ENCODE data around the gene MMP24.
"Not testable (repeated sequence)": the region's sequence is repeated elsewhere in the genome, so short reads cannot be mapped to it uniquely, and the experiment has no call there.

The MMP24 gene

GRCh38 chr20:35252037-35252461 lies 25.6 kb downstream of the MMP24 start:
- in situ Hi-C loops (cut with MboI; ENCODE audit: low pct_unique_long_range_greater_than_20kb, low sequenced_read_pairs): loop anchor here (25.0 kb wide), 1 partner anchor 415 kb away; the partner anchor contains the start of gene NCOA6
- DNase-seq: no peak

DNA sequence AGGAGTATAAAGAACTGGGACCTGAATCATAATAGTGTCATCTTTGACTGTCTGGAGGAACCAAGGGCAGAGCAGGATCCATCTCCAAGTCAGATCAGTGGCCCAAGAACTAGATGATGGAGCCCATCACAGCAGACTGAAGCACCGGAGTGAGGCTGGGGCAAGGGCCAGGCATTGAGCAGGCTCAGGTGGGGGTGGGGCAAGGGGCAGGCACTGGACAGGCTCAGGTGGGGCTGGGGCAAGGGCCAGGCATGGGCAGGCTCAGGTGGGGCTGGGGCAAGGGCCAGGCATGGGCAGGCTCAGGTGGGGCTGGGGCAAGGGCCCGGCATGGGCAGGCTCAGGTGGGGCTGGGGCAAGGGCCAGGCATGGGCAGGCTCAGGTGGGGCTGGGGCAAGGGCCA lies 26.1 kb downstream of the MMP24 start:
- in situ Hi-C loops (cut with MboI; ENCODE audit: low pct_unique_long_range_greater_than_20kb, low sequenced_read_pairs): loop anchor here (25.0 kb wide), 1 partner anchor 415 kb away; the partner anchor contains the start of gene NCOA6
- DNase-seq: not testable (repeated sequence)

- no peak for DNase-seq
- in situ Hi-C loops (cut with MboI; ENCODE audit: low pct_unique_long_range_greater_than_20kb, low sequenced_read_pairs): loop anchor here (25.0 kb wide), 1 partner anchor 416 kb away; the partner anchor contains the start of gene NCOA6
Measured at GRCh38 chr20:35253010-35253409, 26.5 kb downstream of the MMP24 start.

DNA sequence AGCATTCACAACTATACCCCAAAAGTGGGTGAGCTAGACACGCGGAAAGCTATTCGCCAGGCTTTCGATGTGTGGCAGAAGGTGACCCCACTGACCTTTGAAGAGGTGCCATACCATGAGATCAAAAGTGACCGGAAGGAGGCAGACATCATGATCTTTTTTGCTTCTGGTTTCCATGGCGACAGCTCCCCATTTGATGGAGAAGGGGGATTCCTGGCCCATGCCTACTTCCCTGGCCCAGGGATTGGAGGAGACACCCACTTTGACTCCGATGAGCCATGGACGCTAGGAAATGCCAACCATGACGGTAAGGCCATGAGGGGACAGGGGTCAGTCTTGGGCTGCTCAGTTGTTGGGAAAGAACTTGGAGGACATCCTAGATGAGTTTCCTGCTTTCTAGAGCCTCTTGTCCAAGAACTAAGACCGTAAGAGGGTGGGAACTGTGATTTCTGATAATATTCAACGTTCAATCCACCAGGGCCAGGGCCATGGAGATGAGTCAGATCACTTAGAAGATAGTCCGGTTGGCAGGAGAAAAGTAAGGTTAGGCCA lies 28.0 kb downstream of the MMP24 start:
- in situ Hi-C loops (cut with MboI; ENCODE audit: low pct_unique_long_range_greater_than_20kb, low sequenced_read_pairs): loop anchor here (25.0 kb wide), 1 partner anchor 417 kb away; the partner anchor contains the start of gene NCOA6
- DNase-seq: no peak

DNA sequence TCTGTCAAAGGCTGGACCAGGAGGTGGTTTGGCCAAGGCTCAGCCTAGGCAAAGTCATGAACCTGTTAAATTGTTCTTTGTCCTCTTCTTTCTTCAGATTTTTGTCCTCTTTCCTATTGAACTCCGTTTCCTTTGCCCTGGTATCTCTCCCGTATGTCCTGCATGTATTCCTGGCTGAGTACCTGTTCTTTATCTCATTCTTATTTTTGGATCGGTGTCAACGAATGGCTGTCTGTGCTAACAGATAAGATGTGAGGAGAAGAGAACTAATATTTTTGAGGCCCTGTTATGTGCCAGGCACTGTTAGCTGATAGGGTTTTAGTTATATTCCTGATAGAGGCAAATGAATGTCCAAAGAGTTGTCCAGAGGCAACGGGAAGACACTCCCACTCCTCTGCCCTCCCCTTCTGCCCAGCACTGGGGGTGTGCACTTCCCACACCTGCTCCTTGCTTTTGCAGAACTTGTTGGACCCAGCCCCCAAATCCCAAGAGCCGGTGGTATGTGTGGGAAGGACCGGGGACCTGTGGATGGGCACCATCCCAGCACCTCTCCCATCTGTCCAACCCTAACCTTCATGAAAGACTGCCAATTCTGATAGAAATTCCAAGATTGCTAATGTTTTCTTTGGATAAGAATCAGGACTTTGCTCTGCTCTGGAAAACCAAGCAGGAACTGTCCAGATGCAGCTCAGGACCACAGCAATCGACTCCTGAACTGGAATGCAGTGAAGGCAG lies 30.9 kb downstream of the MMP24 start:
- in situ Hi-C loops (cut with MboI; ENCODE audit: low pct_unique_long_range_greater_than_20kb, low sequenced_read_pairs): loop anchor here (25.0 kb wide), 1 partner anchor 420 kb away; the partner anchor contains the start of gene NCOA6

DNA sequence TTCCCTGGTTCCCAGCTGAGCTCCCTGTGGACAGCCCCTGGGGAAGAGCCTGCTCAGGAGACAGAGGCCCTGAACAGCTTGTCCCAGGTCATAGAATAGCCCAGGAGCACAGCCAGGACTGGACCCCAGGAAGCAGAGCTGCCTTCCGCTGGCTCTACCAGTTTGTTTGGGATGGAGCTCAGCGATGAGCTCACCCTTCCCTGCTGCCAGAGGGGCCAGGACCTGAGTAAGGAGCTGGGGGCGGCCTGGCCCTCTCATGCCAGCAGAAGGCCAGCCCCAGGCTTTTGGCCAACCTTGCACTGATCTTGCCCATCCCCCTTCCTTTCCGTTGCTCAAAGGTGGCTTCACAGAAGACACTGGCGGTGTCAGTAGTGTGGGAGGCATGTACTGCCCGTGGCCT lies 33.9 kb downstream of the MMP24 start:
- in situ Hi-C loops (cut with MboI; ENCODE audit: low pct_unique_long_range_greater_than_20kb, low sequenced_read_pairs): loop anchor here (25.0 kb wide), 1 partner anchor 423 kb away; the partner anchor contains the start of gene NCOA6

More for the DNA sequence above, 30.9 kb downstream of the MMP24 start:
- no peak for DNase-seq

DNA sequence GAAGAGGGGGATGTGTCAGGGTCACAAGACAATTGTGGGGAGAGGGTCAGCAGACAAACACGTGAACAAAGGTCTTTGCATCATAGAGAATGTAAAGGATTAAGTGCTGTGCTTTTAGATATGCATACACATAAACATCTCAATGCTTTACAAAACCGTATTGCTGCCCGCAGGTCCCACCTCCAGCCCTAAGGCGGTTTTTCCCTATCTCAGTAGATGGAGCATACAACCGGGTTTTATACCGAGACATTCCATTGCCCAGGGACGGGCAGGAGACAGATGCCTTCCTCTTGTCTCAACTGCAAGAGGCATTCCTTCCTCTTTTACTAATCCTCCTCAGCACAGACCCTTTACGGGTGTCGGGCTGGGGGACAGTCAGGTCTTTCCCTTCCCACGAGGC lies 35.8 kb downstream of the MMP24 start:
- DNase-seq: not testable (repeated sequence)
- in situ Hi-C loops (cut with MboI; ENCODE audit: low pct_unique_long_range_greater_than_20kb, low sequenced_read_pairs): loop anchor here (25.0 kb wide), 1 partner anchor 425 kb away; the partner anchor contains the start of gene NCOA6

More for the DNA sequence above, 33.9 kb downstream of the MMP24 start:
- DNase-seq: no peak

GRCh38 chr20:35262731-35263531 lies 36.4 kb downstream of the MMP24 start:
- in situ Hi-C loops (cut with MboI; ENCODE audit: low pct_unique_long_range_greater_than_20kb, low sequenced_read_pairs): loop anchor here (25.0 kb wide), 1 partner anchor 426 kb away; the partner anchor contains the start of gene NCOA6
- DNase-seq: not testable (repeated sequence)

GRCh38 chr20:35263532-35264341 lies 37.2 kb downstream of the MMP24 start:
- in situ Hi-C loops (cut with MboI; ENCODE audit: low pct_unique_long_range_greater_than_20kb, low sequenced_read_pairs): loop anchor here (25.0 kb wide), 1 partner anchor 426 kb away; the partner anchor contains the start of gene NCOA6
- no peak for DNase-seq

GRCh38 chr20:35264755-35265154 lies 38.3 kb downstream of the MMP24 start:
- in situ Hi-C loops (cut with MboI; ENCODE audit: low pct_unique_long_range_greater_than_20kb, low sequenced_read_pairs): loop anchor here (25.0 kb wide), 1 partner anchor 427 kb away; the partner anchor contains the start of gene NCOA6
- peak; percentile 15 for DNase-seq

DNA sequence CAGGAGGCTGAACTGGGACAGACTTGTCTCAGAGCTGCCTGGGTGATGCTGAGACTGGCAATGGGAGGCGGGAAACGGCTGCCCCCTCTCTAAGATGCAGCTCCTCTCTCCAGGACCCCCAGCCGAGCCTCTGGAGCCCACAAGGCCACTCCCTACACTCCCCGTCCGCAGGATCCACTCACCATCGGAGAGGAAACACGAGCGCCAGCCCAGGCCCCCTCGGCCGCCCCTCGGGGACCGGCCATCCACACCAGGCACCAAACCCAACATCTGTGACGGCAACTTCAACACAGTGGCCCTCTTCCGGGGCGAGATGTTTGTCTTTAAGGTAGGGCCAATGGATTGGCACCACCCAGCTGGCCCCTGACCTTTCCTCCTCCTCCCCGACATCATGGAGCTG lies 40.6 kb downstream of the MMP24 start:
- in situ Hi-C loops (cut with MboI; ENCODE audit: low pct_unique_long_range_greater_than_20kb, low sequenced_read_pairs): loop anchor here (25.0 kb wide), 1 partner anchor 430 kb away; the partner anchor contains the start of gene NCOA6
- DNase-seq: no peak

DNA sequence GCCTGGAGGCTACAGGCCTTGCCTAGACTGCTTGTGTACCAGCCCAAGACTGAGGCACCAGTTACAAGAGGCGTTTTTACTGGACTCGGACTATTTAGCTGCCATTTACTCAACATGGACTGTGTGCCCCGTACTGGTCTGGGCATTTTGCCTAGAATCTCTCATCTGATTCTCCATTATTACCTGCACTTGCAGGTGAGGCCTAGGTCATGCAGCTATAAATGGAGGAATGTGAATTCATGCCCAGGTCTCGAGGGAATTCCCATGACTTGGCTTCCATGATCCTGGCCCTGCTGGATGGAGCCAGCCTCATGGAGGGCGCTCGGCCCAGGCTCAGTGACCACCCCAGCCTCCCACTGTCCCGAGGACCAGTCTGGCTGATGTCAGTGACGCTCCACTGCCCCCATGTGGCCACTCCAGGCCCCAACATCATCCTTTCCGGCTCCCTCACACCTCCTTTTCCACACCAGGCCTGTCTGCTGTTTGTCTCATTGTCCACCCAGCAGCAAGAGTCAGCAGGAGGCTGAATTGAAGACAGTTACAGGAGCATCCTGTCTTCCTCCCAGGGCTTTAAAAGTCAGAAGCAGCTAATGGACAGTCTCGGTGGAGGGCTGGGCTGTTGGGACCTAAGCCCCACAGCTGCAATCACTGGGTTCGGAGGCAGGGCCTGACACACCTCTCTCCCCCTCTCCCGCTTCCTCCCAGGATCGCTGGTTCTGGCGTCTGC lies 42.7 kb downstream of the MMP24 start:
- in situ Hi-C loops (cut with MboI; ENCODE audit: low pct_unique_long_range_greater_than_20kb, low sequenced_read_pairs): loop anchor here (25.0 kb wide), 1 partner anchor 432 kb away; the partner anchor contains the start of gene NCOA6
- peak; percentile 69 for DNase-seq

DNA sequence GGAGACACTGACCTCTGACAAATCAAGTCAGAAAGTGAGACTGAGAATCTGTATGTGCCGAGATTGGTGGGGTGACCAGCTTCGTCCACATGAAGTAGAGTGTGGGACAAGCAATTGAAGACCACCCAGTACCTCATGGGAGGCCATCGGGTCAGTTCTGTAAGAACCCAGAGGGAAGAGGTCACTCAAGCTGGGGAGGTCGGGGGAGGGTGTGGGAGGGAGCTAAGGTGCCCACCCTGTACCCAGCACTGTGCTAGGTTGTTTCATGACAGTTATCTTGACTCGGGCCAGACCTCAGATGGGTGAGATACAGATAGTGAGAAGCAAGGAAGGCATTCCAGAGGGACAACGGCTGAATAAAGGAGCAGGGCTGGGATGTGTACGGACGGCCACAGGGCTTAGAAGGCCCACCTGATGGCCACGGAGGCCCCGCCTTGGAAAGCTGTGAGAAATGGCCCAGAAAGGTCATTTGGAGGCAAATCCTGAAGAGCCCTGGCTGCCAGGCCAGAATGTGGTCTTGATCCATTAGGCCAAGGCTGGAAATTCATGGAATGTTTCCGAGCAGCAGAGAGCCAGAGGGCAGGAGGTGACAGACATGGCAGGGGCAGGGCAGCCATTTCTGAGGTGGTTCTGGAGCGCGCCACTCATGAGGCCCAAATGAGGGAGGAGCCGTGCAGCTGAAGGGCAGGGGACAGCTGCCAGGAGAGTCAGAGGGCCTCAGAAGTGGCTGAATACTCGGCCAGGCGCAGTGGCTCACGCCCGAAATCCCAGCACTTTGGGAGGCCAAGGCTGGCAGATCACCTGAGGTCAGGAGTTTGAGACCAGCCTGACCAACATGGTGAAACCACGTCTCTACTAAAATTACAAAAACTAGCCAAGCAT lies 43.8 kb downstream of the MMP24 start:
- no peak for DNase-seq
- in situ Hi-C loops (cut with MboI; ENCODE audit: low pct_unique_long_range_greater_than_20kb, low sequenced_read_pairs): loop anchor here (25.0 kb wide), 1 partner anchor 433 kb away; the partner anchor contains the start of gene NCOA6

DNA sequence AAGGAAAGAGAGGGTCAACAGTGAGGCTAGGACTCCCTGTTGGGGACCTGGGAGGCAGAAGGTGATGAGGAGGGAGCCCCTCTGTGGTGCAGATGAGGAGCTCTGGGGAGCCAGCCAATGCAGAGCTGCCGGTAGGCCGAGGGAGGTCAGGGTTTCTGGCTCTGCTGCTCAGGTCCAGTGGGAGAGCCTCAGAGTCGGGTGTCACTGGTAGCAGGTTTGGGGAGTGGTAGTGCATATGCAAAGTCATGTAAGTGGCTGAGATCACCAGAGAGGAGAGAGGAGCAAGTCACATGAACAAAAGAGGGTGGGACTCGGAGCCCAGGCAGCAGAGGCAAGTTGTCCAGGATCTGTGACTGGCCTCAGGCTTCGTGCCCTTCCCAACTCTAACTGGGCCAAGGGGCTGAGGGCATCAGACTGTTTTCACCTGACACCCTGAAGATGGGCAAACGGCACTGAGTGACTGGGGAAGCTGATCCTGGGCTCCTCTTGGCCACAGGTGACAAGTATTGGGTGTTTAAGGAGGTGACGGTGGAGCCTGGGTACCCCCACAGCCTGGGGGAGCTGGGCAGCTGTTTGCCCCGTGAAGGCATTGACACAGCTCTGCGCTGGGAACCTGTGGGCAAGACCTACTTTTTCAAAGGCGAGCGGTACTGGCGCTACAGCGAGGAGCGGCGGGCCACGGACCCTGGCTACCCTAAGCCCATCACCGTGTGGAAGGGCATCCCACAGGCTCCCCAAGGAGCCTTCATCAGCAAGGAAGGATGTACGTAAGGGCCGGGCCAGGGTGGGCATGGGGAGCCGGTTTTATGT lies 44.8 kb downstream of the MMP24 start:
- in situ Hi-C loops (cut with MboI; ENCODE audit: low pct_unique_long_range_greater_than_20kb, low sequenced_read_pairs): loop anchor here (25.0 kb wide), 1 partner anchor 434 kb away; the partner anchor contains the start of gene NCOA6
- DNase-seq: no peak

DNA sequence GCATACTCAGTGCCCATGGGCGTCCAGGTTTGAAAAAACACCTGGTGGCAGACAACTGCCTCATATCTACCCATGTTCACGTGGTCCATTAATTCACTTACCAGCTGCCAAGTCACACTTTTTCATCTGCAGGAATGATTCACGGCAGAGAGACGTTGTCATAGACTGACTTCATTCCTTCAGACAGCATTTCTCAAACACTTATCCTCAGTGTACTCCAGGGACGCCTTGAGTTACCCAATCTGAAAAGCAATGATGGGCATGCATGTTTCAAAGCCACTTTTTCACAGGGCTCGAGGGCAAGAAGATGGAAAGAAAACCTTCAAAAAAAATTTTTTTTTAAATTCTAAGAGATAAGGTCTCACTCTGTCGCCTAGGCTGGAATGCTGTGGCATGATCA lies 45.4 kb downstream of the MMP24 start:
- no peak for DNase-seq
- in situ Hi-C loops (cut with MboI; ENCODE audit: low pct_unique_long_range_greater_than_20kb, low sequenced_read_pairs): loop anchor here (25.0 kb wide), 1 partner anchor 435 kb away; the partner anchor contains the start of gene NCOA6
